DMS153 treated with DMSO at 0.1 percent for 48 hours (cell line): ENCODE measurements around the gene NUP58.
"Not testable (repeated sequence)": the region's sequence is repeated elsewhere in the genome, so short reads cannot be mapped to it uniquely, and the experiment has no call there.

Experiments
- DNase-seq: peaks from one replicate; lab custom pipeline; 2025; ENCODE audit not compliant: unreplicated experiment; lab: John Stamatoyannopoulos, UW

NUP58 gene

GRCh38 chr13:25300861-25301346, 521 bp upstream of the NUP58 start:
- DNase-seq = no peak

DNA sequence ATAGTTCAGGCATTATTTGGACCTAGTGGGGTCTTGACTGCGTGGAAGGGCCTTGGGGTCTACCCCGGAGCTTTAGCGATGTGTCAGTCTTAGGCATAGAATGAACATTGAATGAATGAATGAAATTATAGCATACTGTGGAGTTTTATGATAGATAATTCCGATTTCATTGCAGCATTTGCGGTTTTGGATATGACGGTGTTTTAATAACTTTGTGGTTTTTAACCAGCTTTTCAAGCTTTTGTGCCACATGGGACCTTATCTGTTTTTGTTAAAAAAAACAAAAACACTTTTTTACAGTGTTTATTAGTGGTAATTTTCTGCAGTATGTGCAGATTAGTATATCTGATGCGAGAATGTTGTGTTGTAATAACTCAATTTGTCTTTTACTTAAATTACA, 696 bp downstream of the NUP58 start:
- no peak for DNase-seq

DNA sequence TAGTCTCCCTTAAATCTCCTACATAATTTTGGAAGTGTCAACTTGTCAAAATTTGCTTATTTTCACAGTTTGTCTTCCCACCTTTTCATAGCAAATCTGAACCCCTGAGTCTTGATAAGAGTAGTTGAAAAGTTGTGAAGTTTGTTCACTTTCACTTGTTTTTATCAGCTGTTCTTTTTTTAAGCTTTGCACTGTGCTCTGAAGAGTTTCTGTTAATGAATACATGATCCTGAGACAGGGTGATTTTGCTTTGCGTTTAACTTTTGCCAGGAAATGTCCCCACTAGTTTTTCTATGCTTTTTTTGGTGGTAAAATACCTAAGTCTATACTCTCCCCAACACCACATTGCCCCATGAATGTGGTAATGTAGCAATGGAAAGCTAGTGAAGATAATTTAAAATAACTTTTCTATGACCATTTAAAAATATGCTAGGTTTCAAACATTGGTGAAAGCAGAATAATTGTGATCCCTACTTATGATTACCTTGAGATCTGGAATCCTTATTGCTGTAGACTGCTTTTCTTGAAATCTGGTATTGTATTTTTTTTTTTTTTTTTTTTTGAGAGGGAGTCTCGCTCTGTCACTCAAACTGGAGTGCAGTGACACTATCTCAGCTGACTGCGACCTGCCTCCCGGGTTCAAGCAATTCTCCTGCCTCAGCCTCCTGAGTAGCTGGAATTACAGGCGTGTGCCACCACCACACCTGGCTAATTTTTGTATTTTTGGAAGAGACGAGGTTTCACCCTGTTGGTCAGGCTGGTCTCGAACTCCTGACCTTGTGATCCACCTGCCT, 5.4 kb downstream of the NUP58 start:
- DNase-seq = no peak

GRCh38 chr13:25310891-25311290, 9.5 kb downstream of the NUP58 start:
- no peak for DNase-seq

- not testable (repeated sequence) for DNase-seq
Measured at GRCh38 chr13:25318946-25319345, 17.5 kb downstream of the NUP58 start.

DNA sequence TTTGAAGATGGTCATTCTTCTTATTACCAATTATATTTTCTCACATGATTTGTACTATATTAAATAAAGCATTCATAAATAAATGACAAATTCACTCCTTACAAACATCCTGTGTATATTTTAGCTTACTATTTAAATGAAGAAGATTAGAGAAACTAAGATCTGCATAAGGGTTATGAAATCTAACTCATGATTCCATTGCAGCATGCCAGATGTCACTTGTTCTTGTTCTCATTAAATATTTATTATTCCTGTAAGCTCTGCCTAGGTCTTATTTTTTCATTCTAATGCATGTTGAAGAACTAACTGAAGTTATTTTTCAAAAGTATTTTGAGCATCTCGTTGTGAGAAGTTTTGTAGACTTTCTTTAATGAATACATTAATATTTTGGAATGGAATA, 18.3 kb downstream of the NUP58 start:
- DNase-seq = no peak

DNA sequence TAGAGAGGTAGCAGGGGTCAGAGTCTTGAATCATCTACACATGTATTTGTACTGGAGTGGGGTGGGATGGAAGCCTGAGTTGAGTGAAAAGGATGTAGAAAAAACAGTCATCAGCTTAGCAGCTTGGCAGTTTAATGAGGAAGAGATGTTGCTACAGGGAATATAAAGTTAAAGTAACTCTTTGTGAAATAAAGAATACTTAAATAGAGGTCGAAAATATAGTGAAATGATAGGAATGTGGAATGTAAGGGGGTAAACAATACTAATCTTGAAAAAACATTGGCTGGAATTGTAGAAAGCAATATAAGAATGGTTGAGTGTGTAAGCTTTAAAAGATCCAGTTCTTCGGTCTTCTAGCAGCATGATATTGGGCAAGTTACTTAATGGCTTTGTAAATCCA, 22.7 kb downstream of the NUP58 start:
- DNase-seq = no peak

- no peak for DNase-seq
Measured at GRCh38 chr13:25329706-25330105, 28.3 kb downstream of the NUP58 start.

GRCh38 chr13:25330541-25330940, 29.1 kb downstream of the NUP58 start:
- DNase-seq = no peak

DNA sequence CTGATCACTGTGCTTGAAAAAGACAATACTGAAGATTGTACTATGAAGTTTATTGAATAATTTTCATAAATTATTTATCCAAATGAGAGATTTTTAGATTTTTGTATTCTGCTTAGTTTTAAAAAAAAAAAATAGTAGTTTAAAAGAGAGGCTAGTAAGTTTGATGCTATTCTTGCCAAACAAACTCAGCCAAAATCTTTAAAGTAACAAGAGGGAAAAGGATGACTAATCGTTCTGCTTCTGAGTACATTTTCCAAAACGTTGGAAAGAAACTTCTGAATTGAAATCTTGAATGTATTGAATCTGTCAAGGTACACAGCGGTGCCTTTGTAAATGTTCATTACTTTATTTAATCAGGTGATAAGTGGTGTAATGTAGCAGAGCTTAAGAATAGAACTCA, 34.4 kb downstream of the NUP58 start:
- DNase-seq = no peak

GRCh38 chr13:25345576-25345975, 44.2 kb downstream of the NUP58 start:
- DNase-seq = no peak

GRCh38 chr13:25347151-25347550, 45.7 kb downstream of the NUP58 start:
- no peak for DNase-seq

DNA sequence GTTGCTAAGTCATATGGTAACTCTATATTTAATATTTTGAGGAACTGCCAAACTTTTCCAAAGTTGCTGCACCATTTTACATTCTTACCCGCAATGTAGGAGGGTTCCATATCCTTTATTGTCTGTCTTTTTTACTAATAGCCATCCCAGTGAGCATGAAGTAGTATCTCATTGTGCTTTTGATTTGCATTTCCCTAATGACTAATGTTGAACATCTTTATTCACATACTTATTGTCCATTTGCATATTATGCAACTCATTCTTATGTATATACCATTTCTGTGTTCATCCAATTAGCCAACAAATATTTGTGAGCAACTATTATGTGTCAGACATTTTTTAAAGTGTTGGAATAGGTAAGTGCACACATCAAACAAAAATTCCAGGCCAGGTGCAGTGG, 50.0 kb downstream of the NUP58 start:
- DNase-seq = no peak

GRCh38 chr13:25352230-25352629, 50.8 kb downstream of the NUP58 start:
- no peak for DNase-seq

GRCh38 chr13:25352806-25353205, 51.4 kb downstream of the NUP58 start:
- DNase-seq = no peak

DNA sequence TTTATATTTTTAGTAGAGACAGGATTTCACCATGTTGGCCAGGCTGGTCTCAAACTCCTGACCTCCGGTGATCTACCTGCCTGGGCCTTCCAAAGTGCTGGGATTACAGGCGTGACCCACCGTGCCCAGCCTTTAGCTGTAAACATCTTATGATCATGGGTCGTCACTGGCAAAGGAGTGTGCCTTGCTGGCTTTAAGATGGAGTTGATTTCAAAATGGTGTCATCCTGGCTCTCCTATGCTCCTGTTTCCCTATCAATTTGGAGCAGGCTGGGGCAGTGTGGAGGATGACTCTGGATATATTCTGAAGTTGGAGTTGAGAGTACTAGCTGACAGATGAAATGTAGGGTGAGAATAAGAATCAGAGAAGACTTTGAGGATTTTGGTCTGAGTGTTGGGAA, 51.9 kb downstream of the NUP58 start:
- no peak for DNase-seq

GRCh38 chr13:25354377-25354776, 53.0 kb downstream of the NUP58 start:
- no peak for DNase-seq

GRCh38 chr13:25360443-25360842, 59.0 kb downstream of the NUP58 start:
- not testable (repeated sequence) for DNase-seq

DNA sequence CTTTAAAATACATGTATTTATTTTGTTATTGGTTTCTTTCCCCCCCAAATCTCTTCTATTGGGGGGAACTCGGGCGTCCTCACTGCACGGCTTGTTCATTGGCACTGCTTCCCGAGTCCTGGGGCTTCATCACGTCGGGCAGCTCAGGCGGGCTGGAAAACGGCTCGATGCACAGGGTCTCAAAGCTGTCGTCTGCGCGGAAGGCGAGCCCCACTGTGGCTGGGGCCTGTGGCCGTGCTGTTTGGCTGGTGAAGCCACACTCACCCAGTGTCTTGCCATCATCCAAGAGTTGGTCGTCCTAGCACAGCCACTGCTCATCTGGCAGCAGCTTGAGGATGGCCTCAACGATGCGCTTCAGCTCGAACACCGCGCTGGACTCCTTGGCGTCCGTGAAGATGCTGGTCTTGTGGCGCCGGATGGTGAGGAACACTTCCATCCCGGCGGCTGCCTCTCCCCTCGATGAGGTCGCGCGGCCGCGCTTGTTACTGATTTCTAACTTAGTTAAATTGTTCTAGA, 64.4 kb downstream of the NUP58 start:
- DNase-seq = no peak

DNA sequence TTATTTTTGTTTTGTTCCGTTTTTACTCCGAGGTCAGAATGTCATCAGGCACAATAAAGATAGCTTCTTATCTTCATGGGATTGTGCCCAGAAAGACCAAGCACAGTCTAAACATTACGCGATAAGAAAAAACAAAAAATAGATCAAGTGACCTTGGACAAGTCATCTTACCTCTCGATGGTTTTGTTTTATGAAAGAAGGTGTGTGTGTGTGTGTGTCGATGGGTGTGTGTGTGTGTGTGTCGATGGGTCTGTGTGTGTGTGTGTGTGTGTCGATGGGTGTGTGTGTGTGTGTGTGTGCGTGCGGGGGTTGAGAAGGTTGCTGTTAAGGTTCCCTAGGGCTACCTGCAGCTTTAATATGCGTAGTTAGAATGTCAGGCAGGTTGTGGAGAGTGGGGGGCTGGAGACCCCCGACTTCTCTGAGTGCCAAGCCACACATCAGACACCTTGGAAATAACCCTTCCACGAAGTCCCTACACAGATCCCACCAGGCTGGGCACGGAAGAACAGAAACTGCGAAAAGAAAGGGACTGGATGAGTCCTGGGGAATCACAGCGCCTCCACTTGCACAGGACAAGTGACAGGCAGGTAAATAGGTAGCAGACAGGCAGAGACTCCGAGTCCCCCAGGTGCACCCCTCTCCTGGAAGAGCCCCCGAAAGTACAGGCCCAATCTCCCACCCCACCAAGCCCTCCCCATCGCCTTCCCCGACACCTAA, 69.9 kb downstream of the NUP58 start:
- DNase-seq = no peak

GRCh38 chr13:25371875-25372283, 70.5 kb downstream of the NUP58 start, which contains the start of gene ATP8A2:
ATP8A2 (plus strand) TSS chr13:25371974; CDS start chr13:25372213, 239 bp downstream.
- DNase-seq = no peak
